HG03175 (cell line): ENCODE results near the gene DMD.
"Not testable (repeated sequence)": the region's sequence is repeated elsewhere in the genome, so short reads cannot be mapped to it uniquely, and the experiment has no call there.

Experiments
- ATAC-seq: cut with Tn5 transposase; IDR thresholded peaks from one replicate; pipeline ENCODE4 v1.9.1; 2021; ENCODE audit warnings: mild to moderate bottlenecking, moderate library complexity; ENCODE audit not compliant: unreplicated experiment

The DMD gene

DNA sequence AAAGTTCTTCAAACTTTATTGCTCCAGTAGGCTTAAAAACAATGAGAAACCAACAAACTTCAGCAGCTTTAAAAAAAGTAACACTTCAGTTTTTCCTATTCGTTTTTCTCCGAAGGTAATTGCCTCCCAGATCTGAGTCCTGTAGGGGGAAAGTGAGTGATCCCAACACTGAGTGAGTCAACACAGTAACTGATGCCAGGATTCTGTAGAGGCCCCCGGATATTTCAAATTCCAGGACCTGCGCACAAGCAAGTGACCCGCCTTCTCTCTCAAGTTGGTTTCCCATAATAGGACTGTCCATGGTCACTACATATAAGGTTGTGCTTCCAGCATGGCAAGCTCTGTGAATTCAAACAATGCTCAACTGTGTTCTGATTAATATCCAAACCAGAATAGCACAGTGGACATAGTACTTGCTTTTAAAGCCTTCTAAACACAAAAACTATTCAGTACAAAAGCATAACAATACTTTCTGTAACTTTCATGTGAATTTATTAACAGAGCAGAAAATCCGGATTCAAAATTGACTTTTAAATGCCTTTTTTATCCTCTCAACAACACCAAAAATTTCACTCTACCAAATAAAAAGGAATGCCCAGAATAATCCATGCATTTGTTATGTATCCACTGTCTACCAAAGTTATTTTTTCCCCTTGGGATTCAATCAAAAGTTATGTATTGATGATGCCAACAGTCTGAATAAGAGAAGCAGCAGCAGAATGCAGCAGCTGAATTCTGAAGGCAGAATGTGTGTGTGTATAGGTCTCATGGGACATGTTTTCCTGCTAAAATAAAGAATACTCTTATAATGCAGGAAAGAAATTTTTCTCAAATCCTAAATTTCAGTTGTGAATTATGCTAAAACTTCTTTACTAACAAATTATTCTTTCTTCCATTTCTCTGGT is at the start of gene DMD:
DMD (minus strand) TSS at position 194 of the 905 bp plus-strand sequence. CDS start 237 bp downstream, outside the sequence.
- ATAC-seq = no peak

DNA sequence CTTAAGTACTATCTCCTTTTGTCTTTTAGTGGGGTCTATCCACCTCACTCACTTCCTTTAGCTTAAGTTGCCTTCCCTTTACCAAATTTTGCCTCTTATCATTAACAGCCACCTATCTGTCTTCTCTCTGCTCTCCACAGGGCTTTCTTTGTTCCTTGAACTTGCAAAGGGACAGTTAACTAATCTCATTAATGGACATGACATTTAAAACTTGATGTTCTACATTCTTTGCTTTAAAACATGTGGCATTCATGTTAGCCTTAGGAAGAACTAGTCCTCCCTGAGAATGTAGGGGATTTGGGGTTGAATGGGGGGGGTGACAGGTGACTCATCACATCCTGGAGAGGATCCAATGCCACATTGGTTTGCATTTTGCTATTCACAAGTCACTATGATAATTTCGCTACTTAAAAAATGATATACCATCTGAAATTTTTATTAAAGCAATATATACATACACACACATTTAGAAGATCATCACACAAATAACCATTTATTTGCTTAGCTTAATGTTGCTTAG is 41.0 kb upstream of the DMD start:
- ATAC-seq = no peak

DNA sequence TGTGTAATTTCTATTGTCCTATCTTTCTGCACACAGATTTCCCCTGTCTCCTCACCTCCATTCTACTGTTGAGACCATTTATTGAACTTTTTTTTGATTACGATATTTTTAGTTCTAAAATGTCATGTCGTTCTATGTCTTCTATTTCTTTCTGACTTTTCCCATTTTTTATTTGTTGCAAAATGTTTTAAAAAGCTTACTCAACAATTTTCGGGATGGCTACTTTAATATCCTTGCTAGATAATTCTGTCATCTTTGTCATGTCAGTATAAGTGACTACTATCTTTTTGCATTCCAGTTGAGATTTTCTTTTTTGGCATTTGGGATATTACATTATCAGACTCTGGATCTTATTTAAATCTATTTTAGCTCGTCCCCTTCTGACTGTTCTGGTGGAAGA is 7.5 kb upstream of the DMD start:
- no peak for ATAC-seq

DNA sequence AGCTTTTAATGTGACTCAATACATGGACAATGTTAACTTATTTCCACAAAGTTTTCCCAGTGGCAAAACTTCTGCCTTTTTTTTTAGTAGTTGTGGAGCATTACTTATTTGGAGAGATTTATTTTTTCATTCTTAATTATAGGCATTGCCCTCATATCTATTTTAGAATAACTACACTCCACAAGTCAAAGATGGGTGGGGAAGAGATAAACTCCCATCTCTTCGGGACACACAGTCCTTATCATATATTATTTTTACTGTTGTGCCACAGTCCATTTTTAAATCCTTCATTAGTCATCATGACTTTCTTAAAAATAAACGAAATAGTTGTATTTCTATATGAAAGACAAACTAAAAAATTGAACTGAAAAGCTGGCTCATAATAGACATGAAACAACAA is 1.2 kb downstream of the DMD start:
- ATAC-seq = no peak

DNA sequence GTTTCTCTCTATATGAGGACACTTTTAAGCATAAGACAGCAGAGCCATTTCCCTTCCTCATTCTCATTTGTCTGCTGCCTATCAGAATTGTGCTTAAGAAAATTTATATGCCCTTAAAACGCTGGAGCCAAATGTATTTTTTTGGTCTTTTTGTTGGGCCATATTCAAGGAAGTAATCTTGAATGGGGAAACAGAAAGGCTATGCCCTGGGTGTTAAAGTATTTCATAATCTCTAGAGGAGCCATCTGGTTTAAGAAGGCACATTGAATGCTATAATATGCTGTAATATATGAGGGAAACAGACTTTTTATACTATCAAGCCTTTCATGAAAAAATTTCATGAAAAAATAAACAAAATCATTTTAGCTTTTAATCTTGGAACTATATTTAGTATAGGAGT is 4.3 kb downstream of the DMD start:
- no peak for ATAC-seq

DNA sequence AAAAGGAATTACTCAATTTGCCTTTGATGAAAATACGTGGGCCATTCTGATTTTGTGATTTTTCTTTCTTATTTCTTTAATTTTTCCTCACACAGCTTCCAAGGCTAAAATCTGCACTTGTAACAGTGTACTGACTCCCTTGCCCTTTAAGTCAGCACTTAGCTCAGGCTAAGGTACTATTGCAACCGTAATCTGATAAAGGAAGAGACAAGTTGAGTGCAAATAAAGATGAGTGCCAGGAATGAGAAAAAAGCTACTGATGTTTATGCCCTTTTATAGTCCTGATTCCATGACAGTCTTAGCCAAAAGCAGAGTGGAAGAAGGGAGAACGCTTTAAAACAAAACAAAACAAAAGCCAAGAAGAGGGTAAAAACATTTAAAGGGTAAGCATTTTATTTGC is 6.0 kb downstream of the DMD start:
- no peak for ATAC-seq

DNA sequence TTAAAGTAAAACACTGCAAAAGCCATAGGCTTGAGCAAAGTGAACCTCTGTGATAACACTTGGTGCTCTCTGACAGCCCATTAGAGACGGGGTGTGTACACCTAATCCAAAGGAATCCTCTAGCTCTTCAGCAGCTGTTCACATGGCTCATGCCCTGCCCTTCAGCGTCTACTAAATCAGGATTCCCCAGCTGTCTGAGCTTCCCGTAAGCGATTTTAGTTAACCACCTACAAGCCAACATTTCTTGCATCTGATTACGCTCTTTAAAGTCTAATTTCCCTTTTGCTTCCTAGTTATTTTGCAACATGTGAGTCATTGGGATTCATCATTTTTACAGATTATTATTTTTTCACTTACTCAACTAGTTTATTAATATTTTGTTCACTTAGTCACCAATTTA is 6.5 kb downstream of the DMD start:
- no peak for ATAC-seq

DNA sequence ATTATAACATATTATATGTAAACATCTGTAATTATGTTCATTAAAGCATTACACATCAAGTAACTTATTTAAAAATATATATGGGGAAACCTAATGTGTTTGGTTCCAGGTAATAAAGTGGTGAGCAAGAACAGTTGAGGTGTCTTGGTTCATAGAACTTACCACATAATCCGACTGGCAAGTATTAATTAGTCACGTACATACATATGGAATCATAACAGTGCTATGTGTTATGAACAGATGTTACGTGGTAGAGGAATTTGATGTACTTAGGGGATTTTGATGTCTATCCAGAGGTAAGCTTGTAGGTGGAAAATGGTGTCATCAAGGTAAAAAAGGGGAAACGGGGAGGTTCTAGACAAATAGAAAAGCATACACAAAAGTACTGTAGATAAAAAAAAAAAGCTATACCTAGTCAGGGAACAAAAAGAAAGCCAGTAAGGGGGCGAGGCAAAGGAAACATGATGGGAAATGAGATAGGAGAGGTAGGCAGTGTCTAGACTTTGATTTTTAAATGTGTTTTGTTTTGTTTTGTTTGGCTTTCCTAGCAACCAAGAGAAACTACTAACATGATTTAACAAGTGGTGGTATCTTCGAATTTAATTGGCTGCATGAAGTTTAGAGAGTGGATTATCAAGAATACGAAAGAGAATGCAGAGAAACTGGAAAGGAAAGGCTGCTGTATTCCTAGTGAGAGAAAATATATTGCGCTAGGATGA is 12.6 kb downstream of the DMD start:
- no peak for ATAC-seq

DNA sequence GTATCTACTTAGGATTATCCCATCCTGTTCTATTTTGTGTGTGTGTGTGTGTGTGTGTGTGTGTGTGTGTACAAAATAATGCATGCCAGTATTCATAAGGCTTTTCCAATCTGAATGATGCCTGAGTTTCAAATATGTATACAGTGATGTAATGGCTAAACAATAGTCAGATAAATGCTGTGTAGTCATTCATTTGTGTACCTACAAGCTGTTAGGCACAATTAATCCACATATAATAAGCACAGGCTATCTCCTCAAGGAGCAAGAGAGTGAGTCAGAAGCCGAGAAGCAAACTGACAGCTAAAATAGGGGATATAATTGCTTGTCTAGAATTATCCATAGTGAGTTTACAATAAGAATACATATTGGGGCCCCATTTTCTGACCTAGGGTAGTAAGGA is 15.7 kb downstream of the DMD start:
- ATAC-seq = no peak

DNA sequence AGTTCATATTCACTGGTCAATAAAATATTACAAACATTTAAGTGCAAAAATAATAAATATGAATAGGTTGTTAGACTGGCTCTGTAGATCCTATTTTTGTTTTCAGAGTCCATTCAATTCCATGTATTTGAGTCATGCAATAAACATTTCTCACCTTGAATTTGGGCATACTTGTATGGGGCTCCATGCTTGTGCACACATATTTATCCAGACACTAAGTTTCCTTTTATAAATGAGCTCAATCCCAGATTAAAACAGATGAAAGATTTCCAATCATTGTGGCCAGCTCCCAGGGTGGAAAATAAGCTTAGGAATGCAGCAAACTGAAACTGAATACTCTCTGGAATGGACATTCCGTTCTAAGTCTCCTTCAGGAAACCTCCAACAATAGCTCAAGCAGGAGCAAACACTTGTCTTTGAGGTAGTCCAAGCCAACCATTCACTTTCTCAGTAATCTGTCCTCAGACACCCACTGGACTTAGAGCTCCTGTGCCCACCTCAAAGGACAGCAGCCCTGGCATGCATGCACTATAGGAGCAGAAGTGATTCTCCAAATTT is 16.4 kb downstream of the DMD start:
- no peak for ATAC-seq

DNA sequence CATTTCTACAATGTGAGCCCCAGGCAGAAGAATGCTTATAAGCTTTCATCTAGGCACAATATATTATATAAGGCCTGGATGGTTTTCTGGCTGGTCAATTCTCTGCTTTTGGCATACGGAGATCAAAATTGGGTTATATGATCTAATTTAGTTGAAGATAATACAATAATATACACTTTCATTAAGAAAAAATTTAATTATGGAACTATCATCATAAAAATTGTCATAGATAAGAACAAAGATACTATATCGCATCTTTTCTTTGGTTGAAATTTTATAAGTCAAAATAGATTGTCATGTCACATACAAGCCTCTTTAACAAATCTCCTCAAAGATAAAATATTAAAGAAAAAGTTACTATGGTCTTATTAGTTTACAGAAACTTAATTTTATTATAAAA is 17.1 kb downstream of the DMD start:
- no peak for ATAC-seq

DNA sequence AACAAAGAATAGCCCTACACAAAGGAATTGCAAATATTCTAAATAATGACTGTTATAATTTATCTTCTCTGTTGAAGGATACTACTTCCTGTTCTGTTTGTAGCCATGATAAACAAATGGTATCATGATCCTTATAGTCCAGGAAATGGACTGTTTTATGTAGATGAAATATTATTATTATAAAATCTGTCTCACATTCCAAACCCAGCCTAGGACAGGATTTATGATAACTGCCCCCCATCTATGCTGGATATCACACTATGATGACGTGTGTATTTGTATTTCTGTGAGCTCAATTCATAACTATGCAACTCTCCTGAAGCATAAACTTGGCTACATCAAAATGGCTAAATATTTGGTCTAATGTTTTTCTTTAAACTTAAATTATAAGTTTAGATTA is 21.3 kb downstream of the DMD start:
- ATAC-seq = no peak

DNA sequence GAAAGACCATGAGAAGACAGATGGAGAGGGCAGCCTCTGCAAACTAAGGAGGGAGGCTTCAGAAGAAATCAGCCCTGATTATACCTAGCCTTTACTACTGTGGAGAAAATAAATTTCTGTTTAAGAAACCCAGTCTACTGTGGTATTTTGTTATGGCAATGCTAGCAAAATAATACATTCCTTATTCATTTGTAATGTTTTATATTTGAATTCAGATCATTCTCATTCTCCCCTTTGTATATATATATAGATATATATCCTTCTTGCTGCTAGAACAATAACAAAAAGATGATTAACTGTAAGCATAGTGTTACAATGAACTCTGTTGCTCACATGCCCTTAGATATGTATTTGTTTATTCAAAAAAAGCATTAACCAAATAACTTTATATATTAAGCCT is 22.5 kb downstream of the DMD start:
- no peak for ATAC-seq

DNA sequence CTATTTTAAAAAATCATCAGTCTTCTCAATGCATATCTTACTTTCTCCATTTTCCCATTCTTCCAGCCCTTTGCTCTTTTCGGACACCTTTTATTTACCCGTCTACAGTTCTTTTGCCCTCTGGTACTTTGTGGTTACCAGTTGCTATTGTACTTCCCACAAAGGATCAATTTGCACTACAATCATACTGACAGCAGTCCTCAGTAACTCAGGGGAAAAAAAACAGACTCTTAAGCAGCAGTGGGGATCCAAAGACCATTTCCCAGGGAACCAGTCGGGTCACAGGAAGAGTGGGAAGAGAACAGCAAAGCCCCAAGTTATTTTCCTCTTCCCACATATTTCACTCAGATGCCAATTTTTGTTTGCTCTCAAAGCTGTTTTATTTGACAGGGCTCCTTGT is 23.1 kb downstream of the DMD start:
- ATAC-seq = no peak

DNA sequence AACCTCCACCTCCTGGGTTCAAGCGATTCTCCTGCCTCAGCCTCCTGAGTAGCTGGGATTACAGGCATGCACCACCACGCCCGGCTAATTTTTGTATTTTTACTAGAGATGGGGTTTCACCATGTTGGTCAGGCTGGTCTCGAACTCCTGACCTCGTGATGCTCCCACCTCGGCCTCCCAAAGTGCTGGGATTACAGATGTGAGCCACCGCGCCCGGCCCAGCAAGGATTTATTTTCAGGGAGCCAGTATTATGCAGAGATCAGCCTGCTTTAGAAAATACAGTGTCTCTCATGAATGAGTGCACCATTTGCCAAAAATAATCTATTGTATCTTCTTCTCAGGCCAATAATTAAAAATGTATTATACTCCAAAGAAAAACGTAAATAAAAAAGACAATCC is 26.5 kb downstream of the DMD start:
- ATAC-seq = not testable (repeated sequence)

DNA sequence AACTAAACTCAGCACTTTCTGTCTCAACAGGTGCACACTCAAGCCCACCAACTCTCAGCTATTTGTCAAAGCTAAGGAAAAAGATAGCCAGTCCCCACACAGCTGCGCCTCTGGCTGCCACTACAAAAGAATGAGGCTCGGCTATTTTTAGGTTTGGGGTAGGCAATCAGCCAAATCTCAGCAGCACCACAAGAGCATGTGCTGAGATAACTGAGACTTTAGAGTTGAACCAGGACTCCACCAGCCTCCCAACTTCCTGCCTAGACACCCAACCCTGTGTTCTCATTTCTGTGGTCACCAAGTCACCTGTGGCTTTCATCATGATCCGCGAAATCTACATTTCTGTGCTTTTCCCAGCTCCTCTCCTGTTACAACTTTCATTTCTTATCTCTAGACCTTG is 28.0 kb downstream of the DMD start:
- no peak for ATAC-seq

DNA sequence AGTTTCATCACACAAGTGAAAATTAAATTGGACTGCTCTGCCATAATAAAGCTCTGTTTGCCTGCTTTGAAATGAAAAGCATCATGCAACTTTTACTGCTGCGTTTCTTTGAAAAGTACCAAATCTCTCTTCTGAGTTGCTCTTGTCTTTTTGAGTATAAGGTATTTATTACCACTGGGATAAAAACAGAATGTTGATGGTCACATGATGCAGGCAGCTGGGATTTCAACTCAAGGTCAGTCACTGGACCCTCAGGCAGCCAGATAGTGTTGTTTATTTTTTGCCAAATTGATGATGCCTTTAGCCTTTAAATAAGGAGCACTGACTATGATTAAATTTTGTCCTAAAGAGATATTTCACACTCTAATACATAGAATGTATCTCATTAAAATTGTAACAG is 32.7 kb downstream of the DMD start:
- no peak for ATAC-seq

DNA sequence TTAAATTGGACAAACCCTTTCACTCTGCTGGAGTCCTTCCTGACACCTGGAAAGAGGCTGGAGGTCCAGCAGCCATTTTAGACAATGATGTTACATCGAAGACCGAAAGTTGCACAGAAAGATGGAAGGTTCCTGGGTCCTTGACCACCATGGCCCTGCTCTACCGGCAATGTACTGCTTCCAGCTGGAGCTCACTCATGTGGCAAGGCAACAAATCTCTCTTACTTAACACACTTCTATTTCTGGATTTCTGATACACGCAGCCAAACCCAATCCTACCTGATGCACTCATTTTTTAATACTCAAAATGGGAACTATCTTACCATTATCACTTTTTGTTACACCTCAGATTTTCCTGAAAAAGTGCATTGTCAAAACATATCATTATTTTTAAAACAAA is 33.1 kb downstream of the DMD start:
- ATAC-seq = no peak

DNA sequence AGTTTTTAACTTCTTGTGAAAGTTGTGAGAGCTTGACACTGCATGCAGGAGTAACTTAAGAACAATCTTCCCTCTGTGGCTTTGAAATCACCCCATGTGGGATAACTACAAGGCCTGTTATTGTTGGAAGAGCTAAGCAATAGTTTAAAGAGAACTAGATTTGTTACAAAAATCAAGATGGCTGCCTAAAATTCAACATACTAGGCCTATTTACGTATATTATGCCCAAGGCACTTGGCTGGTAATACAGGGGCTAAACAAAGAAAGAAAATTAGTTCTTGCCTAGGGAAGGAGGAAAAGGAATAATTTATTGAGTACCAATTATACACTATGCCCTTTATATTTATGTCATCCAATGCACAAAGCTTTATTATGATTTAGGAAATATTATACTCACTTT is 36.1 kb downstream of the DMD start:
- ATAC-seq = no peak

DNA sequence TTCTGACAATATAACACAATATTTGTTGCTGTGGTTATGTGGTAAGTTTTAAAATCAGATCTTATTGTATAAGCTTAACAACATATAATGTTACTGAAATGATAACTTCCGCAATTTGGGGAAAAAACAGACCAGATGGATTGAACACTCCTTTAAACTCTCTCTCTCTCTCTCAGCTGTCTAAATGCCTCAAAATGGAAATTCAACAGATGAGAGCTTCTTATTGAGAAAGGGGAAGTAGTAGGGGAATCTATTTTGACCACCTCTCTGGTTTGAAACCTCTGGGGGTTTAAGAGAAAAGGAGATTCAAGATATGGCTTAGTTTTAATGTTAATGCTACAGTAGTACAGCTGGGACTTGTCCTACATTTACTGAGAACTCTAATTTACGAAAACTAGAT is 40.3 kb downstream of the DMD start:
- ATAC-seq = no peak

DNA sequence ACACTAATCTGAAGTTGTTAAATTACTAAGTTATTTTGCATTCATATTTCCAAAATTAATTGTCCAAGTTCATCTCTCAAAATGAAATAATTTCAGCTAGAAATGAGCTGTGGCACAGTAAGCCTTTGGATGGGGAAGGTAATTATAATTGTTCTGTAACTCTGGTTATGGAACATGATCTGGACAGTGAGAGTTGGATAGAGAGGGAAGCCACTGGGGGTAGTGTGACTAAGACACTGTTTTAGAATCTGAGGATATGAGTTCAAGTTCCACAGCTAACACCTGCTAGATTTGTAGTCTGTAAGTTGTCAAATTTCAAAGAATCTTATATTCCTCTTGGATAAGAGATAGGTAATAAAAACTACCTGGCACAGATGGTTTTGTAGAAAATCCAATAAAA is 49.5 kb downstream of the DMD start:
- no peak for ATAC-seq

DNA sequence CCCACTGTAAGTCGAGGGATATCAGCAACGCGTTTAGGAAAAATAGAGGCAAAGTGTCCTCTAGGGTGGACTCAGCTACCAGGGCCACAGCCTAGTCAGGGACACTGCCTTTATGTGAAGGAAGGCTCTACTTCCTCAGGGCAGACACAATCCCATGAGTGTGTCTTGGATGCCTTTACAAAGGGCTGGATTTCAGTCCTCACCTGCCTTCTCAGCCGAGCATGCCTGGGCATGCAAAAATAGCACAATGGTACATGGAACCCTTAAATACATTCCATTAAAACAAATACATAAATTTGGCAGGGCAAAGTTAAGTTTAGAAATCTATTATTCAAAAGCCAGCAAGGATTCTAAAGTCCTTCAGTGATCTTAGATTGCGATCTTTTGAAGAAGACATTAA is 51.1 kb downstream of the DMD start:
- ATAC-seq = no peak
